Measurements from ENCODE around the gene ALPP.
"Not testable (repeated sequence)": the region's sequence is repeated elsewhere in the genome, so short reads cannot be mapped to it uniquely, and the experiment has no call there.

Gene ALPP

DNA sequence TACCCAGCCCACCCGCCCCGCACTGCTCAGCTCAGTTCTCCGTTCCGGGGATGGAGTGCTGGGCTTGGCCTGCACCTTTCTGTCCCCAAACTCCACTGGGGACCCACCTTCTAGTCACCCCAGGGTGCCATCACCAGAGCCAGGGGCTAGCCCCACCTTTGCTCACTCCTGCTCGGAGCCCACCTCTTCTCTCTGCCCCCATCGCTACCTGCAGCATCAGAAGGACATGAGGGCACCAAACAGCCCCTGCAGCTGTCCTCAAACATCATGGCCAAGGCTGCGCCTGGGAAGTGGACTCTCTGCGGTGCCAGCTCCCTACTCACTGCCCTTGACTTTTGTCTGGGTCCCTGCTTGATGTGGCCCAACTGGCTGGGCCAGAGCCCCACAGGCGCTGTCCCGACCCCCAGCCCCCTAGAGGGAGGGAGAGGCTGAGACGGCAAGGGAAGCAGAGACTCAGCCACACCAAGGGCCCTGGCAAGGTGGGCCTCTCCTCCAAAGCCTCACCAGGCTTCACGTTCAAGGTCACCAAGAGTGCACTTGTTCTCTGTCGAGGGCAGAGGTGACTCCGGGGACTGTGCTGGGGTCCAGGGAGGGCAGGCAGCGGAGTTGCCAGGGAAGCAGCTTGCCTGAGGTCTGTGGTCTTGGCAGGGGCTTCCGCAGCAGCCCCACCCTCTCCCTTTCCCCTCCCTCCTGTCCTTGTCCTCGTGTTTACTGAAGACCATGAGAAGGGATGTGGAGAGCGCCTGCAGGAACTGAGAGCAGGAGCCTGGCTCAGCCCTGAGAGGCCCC lies 13.6 kb upstream of the ALPP start:
- not testable (repeated sequence) for DNase-seq

DNA sequence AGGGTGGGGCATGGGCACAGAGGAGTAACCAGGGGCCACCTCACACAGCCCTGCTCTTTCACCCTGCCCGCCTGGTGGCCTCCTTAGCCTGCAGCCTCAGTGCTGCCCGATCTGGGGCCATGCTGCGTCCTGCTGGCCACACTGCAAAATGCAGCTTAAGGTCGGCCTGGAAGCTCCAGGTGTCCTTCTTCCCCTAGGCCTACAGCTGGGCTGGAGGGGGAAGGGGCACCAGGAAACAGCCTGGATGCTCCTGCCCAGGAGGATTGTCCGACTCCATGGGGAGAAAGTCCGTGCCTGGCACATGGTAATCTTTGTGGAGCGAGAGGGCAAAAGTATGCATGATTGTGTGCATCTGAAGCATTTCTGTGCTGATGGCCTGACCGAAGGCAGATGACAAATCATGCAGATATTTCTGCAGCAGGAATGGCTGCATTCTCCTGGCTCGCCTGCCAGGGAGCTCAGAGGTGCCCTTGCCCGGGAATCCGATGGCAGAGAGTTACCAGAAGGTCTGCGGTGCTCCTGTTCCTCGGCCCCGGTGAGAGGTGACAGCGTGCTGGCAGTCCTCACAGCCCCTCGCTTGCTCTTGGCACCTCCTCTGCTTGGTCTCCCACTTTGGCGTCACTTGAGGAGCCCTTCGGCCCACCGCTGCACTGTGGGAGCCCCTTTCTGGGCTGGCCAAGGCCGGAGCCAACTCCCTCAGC lies 12.8 kb upstream of the ALPP start:
- DNase-seq = no peak

DNA sequence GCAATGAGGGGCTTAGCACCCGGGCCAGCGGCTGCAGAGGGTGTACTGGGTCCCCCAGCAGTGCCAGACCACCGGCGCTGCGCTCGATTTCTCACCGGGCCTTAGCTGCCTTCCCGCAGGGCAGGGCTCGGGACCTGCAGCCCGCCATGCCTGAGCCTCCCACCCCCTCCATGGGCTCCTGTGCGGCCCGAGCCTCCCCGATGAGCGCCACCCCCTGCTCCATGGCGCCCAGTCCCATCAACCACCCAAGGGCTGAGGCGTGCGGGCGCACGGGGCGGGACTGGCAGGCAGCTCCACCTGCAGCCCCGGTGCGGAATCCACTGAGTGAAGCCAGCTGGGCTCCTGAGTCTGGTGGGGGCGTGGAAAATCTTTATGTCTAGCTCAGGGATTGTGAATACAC lies 12.1 kb upstream of the ALPP start:
- not testable (repeated sequence) for DNase-seq

DNA sequence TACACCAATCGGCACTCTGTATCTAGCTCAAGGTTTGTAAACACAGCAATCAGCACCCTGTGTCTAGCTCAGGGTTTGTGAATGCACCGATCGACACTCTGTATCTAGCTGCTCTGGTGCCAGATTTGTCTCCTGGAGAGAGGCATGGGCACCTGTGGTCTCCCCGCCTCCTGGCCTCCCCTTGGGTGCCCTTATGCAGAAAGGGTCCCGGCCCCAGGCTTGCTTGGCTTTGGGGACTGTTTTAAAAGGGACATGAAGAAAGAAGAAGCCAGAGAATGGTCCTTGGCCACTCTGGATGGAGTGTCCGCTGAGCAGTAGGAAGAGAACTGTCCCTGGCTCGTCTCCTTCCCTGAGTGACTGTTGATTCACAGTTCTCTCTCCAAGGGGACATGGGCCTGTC lies 11.5 kb upstream of the ALPP start:
- DNase-seq = no peak

DNA sequence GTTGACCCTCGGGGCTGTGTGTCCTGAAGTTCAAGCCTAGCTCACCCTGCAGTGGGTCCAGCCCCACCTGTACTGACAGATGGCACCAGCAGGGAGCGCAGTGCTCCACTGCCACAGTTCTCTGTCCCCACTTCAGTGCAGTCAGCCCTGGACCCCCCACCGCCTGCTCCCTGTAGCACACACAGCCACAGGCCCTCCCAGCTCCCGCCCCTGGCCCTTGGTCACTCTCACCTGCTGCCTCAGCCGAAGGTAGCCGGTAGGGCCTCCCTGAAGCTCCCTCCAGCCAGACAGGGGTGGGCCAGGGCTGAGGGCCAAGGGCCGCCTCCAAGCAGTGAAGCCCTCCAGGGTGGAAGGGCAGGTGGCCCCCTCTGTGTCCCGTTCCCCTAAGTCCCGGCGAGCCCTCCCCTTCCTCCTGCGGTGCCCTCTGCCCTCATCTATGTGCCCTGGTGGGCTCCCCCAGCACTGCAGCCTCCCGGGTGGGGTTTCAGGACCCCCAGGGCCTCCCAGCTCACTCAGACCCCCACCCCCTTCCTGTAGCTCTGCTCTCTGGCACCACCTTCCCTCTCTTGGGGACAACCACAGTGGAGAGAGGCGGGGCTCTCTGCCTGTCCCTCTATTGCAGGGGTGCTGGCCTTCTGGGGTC lies 10.8 kb upstream of the ALPP start:
- DNase-seq = no peak

DNA sequence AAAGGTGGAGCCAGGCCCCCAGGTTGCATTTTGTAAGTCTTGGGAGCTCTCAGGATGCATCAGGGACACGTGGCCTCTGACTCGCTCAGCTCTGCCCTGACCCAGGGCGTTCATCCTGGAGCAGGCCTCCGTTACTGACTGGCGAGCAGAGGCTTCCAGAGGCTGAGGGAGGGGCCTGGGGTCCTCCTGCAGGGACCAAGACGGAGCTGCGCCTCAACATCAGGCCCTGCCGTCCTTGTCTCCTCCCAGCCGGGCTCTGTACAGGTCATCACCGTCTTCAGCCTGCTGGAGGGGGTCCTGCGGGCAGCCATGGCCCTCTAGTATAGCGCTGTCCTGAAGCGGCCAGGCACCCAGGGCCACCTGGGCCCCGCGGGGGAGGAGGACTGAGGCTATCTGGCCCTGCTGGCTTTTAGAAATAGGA lies 10.2 kb upstream of the ALPP start:
- no peak for DNase-seq

DNA sequence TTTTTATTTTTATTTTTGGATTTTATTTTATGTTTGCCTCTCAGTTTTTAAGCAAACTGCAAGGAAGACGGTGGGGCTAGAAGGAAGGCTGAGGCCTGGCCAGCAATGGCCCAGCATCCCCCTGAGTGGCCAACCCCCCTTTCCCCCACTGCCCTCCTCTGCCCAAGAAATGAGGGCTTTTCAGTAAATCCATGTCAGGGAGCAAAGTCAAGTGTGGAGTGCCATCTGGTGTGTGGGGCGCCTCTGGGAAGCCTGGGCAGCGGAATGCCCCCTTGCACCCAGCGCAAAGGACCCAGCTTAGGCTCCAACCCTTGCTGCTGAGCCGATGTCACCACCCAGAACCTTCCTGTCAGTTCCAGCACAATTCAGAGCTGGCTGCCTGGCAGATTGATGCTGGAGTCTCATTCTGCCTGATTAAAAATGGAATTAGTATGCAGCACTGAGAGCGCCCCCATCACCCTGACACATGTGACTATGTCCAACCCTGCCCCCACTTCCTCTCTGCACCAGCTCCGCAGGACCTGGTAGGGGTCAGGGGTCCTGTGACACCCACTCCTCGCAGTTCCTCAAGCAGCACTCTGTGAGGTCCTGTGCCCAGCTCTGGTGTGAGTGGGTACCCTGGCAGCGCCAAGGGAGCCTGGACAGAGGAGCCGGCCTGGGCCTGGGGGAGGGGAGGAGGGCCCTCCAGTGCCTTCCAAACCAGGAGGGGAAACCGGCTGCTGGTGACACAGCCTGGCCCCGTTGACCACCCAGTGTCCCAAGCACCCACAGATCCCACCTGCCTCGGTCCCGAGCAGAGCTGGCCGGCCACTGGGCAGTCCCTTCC lies 9.2 kb upstream of the ALPP start:
- no peak for DNase-seq

DNA sequence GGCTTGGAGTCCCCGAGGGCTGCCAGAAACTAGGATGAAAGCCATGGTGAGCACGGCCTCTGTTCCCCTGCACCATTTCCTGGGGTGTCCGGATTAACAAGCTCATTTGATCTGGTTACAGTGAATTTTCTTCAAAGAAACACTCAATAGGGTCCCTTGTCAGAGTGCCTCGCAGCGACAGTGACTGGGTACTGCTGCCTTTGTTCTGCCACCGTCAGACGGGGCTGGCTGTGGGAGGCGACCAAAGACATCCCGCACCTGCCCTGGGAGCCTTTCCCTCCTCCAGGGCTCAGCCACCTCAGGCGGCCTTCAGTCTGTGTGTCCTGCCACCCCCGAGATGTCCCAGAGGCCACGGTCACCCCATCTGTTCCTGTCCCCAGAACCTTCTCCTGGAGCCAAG lies 8.5 kb upstream of the ALPP start:
- not testable (repeated sequence) for DNase-seq

DNA sequence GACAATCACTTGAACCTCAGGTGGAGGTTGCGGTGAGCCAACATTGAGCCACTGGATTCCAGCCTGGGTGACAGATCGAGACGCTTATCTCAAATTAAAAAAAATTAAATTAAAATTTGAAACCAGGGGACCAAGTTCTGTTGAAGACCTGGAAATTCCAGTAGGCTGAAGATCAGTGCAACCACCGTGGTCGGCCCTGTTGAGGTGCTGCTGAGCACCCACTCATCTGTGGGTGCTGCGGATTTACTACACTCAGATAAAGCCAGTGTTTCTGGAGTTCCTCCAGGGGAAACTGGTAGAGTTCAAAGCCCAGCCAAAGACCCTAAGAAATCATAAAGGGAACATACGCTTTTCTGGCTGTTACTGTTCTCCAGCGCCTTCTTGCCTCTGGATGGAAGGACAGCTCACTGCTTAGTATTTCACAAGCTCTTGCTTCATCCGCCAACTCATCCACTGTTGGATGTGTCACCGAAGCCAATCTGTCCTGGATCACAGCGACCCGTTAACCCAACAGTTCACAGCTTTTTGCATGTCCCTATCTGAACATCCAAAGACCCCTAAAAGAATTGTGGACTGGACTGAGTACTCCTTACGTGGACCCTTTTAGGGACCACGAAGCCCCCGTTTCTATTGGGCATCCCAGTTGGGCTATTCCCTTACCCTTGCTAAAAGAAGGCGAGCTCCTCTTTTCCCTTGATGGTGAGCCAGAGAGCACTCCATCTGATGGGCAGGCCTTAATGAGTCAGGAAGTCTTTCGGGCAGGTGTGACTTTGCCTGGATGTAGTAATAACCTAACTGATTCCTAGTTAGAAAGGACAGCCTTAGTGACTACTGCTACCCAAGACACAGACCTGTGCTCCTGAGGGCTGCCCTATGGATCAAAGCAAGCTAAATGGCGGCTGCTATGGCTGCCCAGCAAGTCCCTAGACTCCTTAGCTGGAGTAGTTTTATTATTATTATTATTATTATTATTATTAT lies 6.0 kb upstream of the ALPP start:
- DNase-seq = no peak

DNA sequence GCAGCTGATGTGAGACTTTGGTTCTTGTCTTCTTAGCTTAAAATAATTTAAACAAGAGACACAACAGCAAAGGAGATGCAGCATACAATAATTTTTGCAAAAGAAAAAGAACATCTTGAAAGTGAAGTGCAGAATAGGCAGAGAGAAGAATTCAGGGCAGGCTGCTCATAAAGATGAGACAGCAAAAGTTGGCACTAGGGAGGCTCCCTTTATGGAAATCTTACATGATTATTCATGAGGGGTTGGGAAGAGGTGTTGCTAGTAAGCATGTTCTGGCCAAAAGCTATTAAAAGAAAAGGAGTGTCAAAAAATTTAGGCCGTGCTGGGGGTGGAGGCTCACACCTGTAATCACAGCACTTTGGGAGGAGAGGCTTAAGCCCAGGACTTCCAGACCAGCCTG lies 4.2 kb upstream of the ALPP start:
- DNase-seq = no peak

DNA sequence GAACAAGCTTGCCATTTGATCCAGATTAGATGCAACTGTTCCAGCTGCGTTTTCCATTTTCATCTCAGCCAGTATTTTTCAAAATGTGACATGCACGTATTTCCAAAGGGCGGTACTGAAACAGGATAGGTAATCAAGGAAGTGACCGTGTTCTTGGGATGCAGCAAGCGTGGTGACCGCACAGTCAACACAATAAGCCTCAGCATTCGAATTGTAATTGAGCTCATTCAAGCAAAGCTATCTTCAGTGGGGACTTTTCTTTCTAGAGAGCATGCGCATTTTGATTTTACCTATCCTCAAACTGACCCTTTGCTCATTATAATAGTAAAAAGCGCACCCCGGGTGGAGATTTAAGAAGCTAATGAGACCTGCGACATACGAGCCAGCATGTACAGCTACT lies 3.4 kb upstream of the ALPP start:
- no peak for DNase-seq

DNA sequence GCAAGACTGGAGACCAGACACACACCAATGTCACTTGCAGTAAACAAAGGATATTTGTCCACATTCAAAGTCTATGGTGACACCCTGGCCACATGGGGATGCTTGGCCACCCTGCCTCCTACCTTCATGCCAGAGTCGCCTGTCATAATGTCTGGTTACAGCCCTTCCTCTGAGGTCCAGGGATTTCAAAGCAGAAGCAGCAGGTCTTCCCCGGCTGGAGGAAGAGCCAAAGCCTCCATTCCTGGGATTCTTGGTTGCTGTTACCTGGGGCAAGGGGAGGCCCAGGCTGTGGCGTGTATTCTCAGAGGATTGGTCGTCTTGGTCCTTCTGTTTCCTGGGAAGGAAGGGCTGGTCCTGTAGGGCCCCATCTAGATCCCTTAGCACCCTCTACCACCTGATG lies 2.3 kb upstream of the ALPP start:
- DNase-seq = no peak

DNA sequence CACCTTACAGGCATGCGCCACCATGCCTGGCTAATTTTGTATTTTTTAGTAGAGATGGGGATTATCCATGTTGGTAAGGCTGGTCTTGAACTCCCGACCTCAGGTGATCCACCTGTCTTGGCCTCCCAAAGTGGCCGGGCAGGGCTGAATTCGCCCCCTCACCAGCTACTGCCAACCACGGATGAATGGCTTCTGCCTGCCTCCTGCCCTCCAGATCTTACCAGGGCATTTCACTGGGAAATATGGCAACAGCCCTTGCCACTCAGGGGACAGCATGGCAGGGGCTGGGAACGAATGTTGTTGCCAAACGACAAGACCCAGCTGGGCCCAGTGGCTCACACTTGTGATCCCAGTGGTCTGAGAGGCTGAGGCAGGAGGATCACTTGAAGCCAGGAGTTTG lies 1.8 kb upstream of the ALPP start:
- DNase-seq = no peak

DNA sequence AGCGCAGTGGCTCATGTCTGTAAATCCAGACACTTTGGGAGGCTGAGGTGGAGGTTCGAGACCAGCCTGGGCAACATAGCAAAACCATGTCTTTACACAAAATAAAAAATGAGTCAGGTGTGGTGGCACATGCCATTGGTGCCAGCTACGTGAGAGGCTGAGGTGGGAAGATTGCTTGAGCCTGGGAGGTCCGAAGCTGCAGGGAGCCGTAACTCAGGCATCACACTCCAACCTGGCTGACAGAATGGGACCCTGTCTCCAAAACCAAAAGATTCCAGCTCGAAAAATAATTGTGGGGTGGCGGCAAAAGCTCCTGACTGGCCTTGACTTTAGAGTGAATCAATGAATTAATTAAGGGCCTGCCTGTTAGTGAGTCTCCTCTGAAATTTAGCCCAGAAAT lies 1.2 kb upstream of the ALPP start:
- DNase-seq = no peak

DNA sequence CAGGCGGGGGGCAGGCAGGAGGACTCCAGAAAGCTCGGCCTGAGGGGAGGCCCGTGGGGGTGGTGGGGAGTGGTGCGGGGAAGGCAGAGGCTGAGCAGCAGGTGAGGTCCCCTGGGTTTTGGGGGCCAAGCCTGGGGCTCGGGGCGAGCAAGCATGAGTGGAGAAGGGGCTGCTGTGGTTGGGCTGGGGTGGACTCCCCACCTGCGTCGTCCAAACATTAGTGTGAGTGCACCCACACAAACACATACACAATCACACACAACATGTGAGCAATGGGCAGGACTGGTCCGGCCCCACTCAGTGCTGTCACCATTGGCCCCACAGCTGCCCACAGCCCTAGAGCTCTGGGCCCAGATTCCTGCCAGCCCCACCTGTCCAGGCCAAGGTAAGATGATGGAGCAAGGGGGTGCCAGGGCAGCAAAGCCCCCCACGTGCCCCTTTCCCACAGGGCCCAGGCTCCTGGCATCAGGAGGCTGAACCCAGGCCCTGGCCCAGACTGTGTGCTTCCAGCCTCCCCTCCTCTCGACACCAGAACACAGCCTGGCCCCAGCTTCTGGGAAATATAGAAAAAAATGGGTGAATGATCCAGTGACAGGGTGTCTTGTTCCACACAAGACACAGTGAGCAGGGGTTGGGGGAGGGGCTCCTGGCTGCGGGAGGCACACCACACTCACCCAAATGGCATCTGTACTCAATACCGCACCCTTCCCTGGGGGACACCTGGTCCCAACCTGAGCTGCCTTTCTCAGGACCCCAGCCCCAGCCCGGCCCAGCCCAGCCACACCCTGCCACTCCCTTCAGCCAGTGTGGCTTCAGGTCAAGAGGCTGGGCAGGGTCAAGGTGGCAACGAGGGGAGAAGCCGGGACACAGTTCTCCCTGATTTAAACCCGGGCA lies 463 bp upstream of the ALPP start:
- no peak for DNase-seq

DNA sequence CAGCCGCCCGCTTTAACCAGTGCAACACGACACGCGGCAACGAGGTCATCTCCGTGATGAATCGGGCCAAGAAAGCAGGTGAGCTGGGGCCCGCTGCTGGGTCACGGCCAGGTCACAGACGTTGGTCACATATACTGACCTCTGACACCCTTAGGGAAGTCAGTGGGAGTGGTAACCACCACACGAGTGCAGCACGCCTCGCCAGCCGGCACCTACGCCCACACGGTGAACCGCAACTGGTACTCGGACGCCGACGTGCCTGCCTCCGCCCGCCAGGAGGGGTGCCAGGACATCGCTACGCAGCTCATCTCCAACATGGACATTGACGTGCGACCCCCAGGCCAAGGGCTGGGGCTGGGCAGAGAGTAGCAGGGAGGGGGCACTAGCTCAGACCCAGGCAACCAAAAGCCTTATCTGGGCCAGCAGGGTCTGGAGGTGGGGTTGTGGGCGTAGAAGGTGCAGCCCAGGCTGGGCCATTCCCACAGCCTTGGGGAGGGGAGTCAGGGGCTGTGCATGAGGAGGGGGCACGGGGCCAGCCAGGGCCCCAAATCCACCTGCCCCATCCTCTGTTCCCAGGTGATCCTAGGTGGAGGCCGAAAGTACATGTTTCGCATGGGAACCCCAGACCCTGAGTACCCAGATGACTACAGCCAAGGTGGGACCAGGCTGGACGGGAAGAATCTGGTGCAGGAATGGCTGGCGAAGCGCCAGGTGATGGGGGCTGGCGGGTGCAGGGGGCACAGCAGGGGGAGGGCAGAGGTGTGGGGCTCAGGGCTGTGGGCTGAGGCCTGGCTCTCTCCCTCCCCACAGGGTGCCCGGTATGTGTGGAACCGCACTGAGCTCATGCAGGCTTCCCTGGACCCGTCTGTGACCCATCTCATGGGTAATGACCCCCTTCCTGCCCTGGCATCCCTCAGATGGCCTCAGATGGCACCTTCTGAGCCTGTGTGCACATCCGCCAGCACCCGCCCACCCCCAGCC lies 1.3 kb downstream of the ALPP start:
- DNase-seq = not testable (repeated sequence)

DNA sequence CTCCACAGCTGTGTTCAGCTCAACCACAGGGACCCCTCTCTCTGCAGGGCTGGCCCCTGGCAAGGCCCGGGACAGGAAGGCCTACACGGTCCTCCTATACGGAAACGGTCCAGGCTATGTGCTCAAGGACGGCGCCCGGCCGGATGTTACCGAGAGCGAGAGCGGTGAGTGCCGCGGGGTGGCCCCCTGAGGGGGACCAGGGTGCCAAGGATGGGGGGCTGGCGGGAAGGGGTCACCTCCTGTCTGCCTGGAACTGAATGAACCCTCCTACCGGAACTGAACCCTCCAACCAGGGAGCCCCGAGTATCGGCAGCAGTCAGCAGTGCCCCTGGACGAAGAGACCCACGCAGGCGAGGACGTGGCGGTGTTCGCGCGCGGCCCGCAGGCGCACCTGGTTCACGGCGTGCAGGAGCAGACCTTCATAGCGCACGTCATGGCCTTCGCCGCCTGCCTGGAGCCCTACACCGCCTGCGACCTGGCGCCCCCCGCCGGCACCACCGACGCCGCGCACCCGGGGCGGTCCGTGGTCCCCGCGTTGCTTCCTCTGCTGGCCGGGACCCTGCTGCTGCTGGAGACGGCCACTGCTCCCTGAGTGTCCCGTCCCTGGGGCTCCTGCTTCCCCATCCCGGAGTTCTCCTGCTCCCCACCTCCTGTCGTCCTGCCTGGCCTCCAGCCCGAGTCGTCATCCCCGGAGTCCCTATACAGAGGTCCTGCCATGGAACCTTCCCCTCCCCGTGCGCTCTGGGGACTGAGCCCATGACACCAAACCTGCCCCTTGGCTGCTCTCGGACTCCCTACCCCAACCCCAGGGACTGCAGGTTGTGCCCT lies 2.9 kb downstream of the ALPP start:
- DNase-seq = not testable (repeated sequence)
